Measurements from ENCODE around the gene GH1. TPM values are rescaled to one million over a fixed set of nuclear protein-coding genes. Genes with fewer than 3 reads are reported as not detected.
"Not testable (repeated sequence)": the region's sequence is repeated elsewhere in the genome, so short reads cannot be mapped to it uniquely, and the experiment has no call there.

The GH1 gene
- total RNA-seq, 4 donors from 2014 or later: not detected

- no peaks in the 10 kb centered on the region for H3K4me1 ChIP-seq
- TF ChIP-seq CTCF (IDR thresholded peaks at IDR 0.05) (no peak), POLR2A (IDR thresholded peaks at IDR 0.05) (no peak), POLR2AphosphoS5 (IDR thresholded peaks at IDR 0.05) (no peak), EP300 (IDR thresholded peaks at IDR 0.05; ENCODE audit: low read depth) (no peak)
- no peak within 1 kb of the TSS for H3K27ac ChIP-seq
- H3K27me3 ChIP-seq: peaks cover 7% of the 10 kb centered on the region
- DNase-seq: no peak
- in situ Hi-C loops (cut with MboI; ENCODE audit: low pct_ligation_motif_present in 1 of 4, low pct_unique_long_range_greater_than_20kb in 1 of 4, low sequenced_read_pairs in 3 of 4): loop anchor here in 3 of 4 donors (10.0 to 25.0 kb wide), 5 partner anchors 101 to 376 kb away; partner anchors contain the start of genes ERN1 (in 3 of the 3) and ICAM2 (in 2 of the 3)
- H3K4me3 ChIP-seq: no peak within 1 kb of the TSS
- intact Hi-C loops (cut with DNase I; ENCODE audit: low total_unique reads): loop anchor here (10.0 kb wide), 1 partner anchor 374 kb away; no protein-coding TSS in a partner anchor
- no peaks in the 10 kb centered on the region for H3K9me3 ChIP-seq
- no peaks in the 10 kb centered on the region for H3K36me3 ChIP-seq
- 84% methylated on average over 14 of the region's 15 CpGs; no CpG with 5 or more reads in 1 of the 2 donors for WGBS, 2 donors (ENCODE audit: low coverage in 1 of 2)
These were observed 7.5 kb downstream of the GH1 start, which contains the start of gene CSHL1 for GRCh38 chr17:63911041-63911635. TSS of gene CSHL1 (minus strand) at chr17:63911258. CDS start at chr17:63911196, 62 bp downstream.

- WGBS, 2 donors (ENCODE audit: low coverage in 1 of 2): 89% methylated on average over 8 of the region's 14 CpGs; no CpG with 5 or more reads in 1 of the 2 donors
- intact Hi-C loops (cut with DNase I; ENCODE audit: low total_unique reads): loop anchor here (10.0 kb wide), 1 partner anchor 375 kb away; no protein-coding TSS in a partner anchor
- no peaks in the 10 kb centered on the region for H3K9me3 ChIP-seq
- TF ChIP-seq POLR2AphosphoS5 (IDR thresholded peaks at IDR 0.05) (no peak), EP300 (IDR thresholded peaks at IDR 0.05; ENCODE audit: low read depth) (no peak), POLR2A (IDR thresholded peaks at IDR 0.05) (no peak), CTCF (IDR thresholded peaks at IDR 0.05) (no peak)
- no peaks in the 10 kb centered on the region for H3K4me1 ChIP-seq
- peaks cover 7% of the 10 kb centered on the region for H3K27me3 ChIP-seq
- DNase-seq: no peak
- H3K36me3 ChIP-seq: no peaks in the 10 kb centered on the region
- H3K27ac ChIP-seq: no peak overlapping the region
- in situ Hi-C loops (cut with MboI; ENCODE audit: low pct_ligation_motif_present in 1 of 4, low pct_unique_long_range_greater_than_20kb in 1 of 4, low sequenced_read_pairs in 3 of 4): loop anchor here in 3 of 4 donors (10.0 to 25.0 kb wide), 5 partner anchors 102 to 377 kb away; partner anchors contain the start of genes ERN1 (in 3 of the 3) and ICAM2 (in 2 of the 3)
- H3K4me3 ChIP-seq: no peak overlapping the region
These were observed 8.5 kb downstream of the GH1 start for GRCh38 chr17:63910096-63910495.

GRCh38 chr17:63909586-63909985, 9.1 kb downstream of the GH1 start:
- H3K4me3 ChIP-seq; H3K9me3 ChIP-seq; H3K4me1 ChIP-seq; H3K36me3 ChIP-seq; DNase-seq; intact Hi-C loops (cut with DNase I; ENCODE audit: low total_unique reads); H3K27me3 ChIP-seq; H3K27ac ChIP-seq: not testable (repeated sequence)
- WGBS, 2 donors (ENCODE audit: low coverage in 1 of 2): 81% methylated on average over 10 of the region's 10 CpGs; no CpG with 5 or more reads in 1 of the 2 donors
- in situ Hi-C loops (cut with MboI; ENCODE audit: low pct_ligation_motif_present in 1 of 4, low pct_unique_long_range_greater_than_20kb in 1 of 4, low sequenced_read_pairs in 3 of 4): loop anchor here in 3 of 4 donors (25.0 kb wide), 3 partner anchors 103 to 378 kb away; partner anchors contain the start of genes ERN1 (in 1 of the 3) and ICAM2 (in 1 of the 3)

- H3K27me3 ChIP-seq; H3K9me3 ChIP-seq; intact Hi-C loops (cut with DNase I; ENCODE audit: low total_unique reads); H3K27ac ChIP-seq; H3K36me3 ChIP-seq; H3K4me3 ChIP-seq; H3K4me1 ChIP-seq; DNase-seq: not testable (repeated sequence)
- in situ Hi-C loops (cut with MboI; ENCODE audit: low pct_ligation_motif_present in 1 of 4, low pct_unique_long_range_greater_than_20kb in 1 of 4, low sequenced_read_pairs in 3 of 4): loop anchor here in 3 of 4 donors (25.0 kb wide), 3 partner anchors 105 to 380 kb away; partner anchors contain the start of genes ERN1 (in 1 of the 3) and ICAM2 (in 1 of the 3)
- 0 to 67% methylated on average over 2 to 12 of the region's 12 CpGs for WGBS, 2 donors (ENCODE audit: low coverage in 1 of 2)
These were observed 11.4 kb downstream of the GH1 start for GRCh38 chr17:63907161-63907778.

- H3K4me1 ChIP-seq; H3K27ac ChIP-seq; intact Hi-C loops (cut with DNase I; ENCODE audit: low total_unique reads); DNase-seq; H3K27me3 ChIP-seq; H3K9me3 ChIP-seq; H3K36me3 ChIP-seq; H3K4me3 ChIP-seq: not testable (repeated sequence)
- 90% methylated on average over 4 to 8 of the region's 8 CpGs for WGBS, 2 donors (ENCODE audit: low coverage in 1 of 2)
- in situ Hi-C loops (cut with MboI; ENCODE audit: low pct_ligation_motif_present in 1 of 4, low pct_unique_long_range_greater_than_20kb in 1 of 4, low sequenced_read_pairs in 3 of 4): loop anchor here in 3 of 4 donors (25.0 kb wide), 3 partner anchors 108 to 383 kb away; partner anchors contain the start of genes ERN1 (in 1 of the 3) and ICAM2 (in 1 of the 3)
These were observed 13.8 kb downstream of the GH1 start for GRCh38 chr17:63904796-63905195.

Measured in transverse colon (tissue), 4 donors.